Kidney (tissue), 14 donors: ENCODE data around the gene SATB1. TPM values are rescaled to one million over a fixed set of nuclear protein-coding genes. Genes with fewer than 3 reads are reported as not detected.

Experiments used
- DNase-seq, 5 donors: peaks; one replicate each; pipeline ENCODE4 v3.0.0-alpha.2; 2013 to 2020
- FAIRE-seq: peaks from 2 replicates; lab custom pipeline; 2012; peaks lifted over from hg19 to GRCh38; lab: Jason Lieb, UNC
- H3K27ac ChIP-seq, 2 donors: one replicate each; pipeline ENCODE4 v1.7.0; 2013; ENCODE audit warnings: low read depth in 2 of 2, low read length in 2 of 2, inconsistent platforms in 1 of 2
- H3K27me3 ChIP-seq: one replicate; pipeline ENCODE4 v1.7.1; 2013; ENCODE audit warnings: low read length, inconsistent platforms; ENCODE audit not compliant: control insufficient read depth, insufficient read depth
- H3K36me3 ChIP-seq, 3 donors: one replicate each; pipeline versions ENCODE4 v1.7.0 to v1.7.1; 2013; ENCODE audit warnings: low read length in 3 of 3, control low read depth in 1 of 3, inconsistent platforms in 1 of 3; ENCODE audit not compliant: insufficient read depth in 3 of 3, control insufficient read depth in 2 of 3
- H3K4me1 ChIP-seq, 3 donors: one replicate each; pipeline versions ENCODE4 v1.7.0 to v1.7.1; 2013; ENCODE audit warnings: low read length in 3 of 3, inconsistent platforms in 1 of 3, low read depth in 1 of 3; ENCODE audit not compliant: control insufficient read depth in 2 of 3, insufficient read depth in 2 of 3
- H3K4me3 ChIP-seq, 3 donors: one replicate each; pipeline versions ENCODE4 v1.7.0 to v1.8.1; 2013; ENCODE audit warnings: low read length in 3 of 3, control low read depth in 1 of 3, inconsistent platforms in 1 of 3
- H3K9ac ChIP-seq, 3 donors: one replicate each; pipeline versions ENCODE4 v1.7.0 to v1.7.1; 2013; ENCODE audit warnings: low read length in 3 of 3, control low read depth in 1 of 3, inconsistent platforms in 1 of 3
- H3K9me3 ChIP-seq, 3 donors: one replicate each; pipeline versions ENCODE4 v1.7.0 to v1.7.1; 2013; ENCODE audit warnings: low read length in 3 of 3, control low read depth in 1 of 3, inconsistent platforms in 1 of 3; ENCODE audit not compliant: control insufficient read depth in 2 of 3, insufficient read depth in 1 of 3
- intact Hi-C: fragments of 100-400 bp; cut with DNase I; formaldehyde crosslinking; loops from one replicate; pipeline ENCODE4 v1.11.1; 2022
- polyA plus RNA-seq: library from polyadenylated mRNA; stranded (reverse); fragments of 350-450 nt; fragmentation: Illumina TruSeq; extraction: RNeasy Lipid Tissue Mini Kit (QIAGEN cat#74804); gene quantifications from one replicate; pipeline ENCODE4 v1.2.3, GENCODE V29; 2014; ENCODE audit warnings: low read depth, low replicate concordance; ENCODE audit not compliant: insufficient read depth
- total RNA-seq: library from RNA; stranded (reverse); fragmentation: NEBNext Ultra II Directional; extraction: Animal tissue kit (Norgen Biotek cat#: 25700); gene quantifications from one replicate; pipeline ENCODE4 v1.2.1, GENCODE V29; 2021
- TF ChIP-seq, protein P1 (sequence below): IDR thresholded peaks from 3 replicates; pipeline ENCODE4 v1.5.1; 2012; ENCODE audit warnings: mild to moderate bottlenecking, moderate library complexity, borderline replicate concordance; ENCODE audit not compliant: insufficient read depth; ENCODE audit errors: extremely low read depth
- donor health status: control.
- donor health status: control.
- donor health status: control.
- donor health status: control.
- donor health status: control.
- donor health status: DM: yes; HTN: yes; CAD: no.
- donor health status: Normal renal cell carcinoma (clear cell type).

Gene SATB1
- total and polyA plus RNA-seq, 2 donors from 2014 or later, result 6.2 to 22.2 TPM

DNA sequence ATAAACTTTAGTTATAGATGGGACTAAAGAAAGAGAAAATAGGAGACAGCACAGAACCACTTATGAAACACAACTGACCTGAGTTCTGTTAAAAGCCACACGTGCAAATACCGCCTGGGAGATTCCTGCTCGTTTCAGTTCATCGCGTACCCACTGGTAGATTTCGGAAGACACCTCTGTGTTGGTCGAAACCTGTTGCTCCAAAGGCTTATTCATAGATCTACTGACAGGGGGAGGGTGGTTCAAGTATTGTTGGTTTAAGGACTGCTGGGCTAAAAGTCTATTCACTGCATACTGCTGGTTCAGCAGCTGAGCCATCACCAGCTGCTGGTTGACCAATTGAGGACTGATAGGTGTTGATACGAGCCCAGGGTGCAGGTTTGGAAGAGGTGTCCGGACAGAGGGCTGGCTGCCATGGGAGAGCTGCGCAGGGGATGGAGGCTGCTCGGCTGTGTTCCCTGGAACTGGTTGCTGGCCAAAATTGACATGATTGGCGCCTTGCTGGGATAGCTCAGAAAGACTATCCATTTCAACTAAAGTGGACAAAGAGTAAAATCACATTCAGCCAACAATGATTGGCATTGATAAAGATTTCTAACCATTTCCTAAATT lies 30.6 kb downstream of the SATB1 start:
- intact Hi-C loops, result no loop called here
- TF ChIP-seq, protein P1, sequence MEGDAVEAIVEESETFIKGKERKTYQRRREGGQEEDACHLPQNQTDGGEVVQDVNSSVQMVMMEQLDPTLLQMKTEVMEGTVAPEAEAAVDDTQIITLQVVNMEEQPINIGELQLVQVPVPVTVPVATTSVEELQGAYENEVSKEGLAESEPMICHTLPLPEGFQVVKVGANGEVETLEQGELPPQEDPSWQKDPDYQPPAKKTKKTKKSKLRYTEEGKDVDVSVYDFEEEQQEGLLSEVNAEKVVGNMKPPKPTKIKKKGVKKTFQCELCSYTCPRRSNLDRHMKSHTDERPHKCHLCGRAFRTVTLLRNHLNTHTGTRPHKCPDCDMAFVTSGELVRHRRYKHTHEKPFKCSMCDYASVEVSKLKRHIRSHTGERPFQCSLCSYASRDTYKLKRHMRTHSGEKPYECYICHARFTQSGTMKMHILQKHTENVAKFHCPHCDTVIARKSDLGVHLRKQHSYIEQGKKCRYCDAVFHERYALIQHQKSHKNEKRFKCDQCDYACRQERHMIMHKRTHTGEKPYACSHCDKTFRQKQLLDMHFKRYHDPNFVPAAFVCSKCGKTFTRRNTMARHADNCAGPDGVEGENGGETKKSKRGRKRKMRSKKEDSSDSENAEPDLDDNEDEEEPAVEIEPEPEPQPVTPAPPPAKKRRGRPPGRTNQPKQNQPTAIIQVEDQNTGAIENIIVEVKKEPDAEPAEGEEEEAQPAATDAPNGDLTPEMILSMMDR, result no peak
- Histone ChIP-seq H3K9me3 (no peaks in the 10 kb centered on the region), H3K9ac (no peak overlapping the region), H3K27ac (no peak overlapping the region), H3K4me3 (no peak overlapping the region), H3K27me3 (no peaks in the 10 kb centered on the region), H3K4me1 (no peaks in the 10 kb centered on the region), H3K36me3 (peaks cover 0 to 8% (median 2%) of the 10 kb centered on the region in 3 donors)
- DNase-seq (no peak), FAIRE-seq (no peak)

DNA sequence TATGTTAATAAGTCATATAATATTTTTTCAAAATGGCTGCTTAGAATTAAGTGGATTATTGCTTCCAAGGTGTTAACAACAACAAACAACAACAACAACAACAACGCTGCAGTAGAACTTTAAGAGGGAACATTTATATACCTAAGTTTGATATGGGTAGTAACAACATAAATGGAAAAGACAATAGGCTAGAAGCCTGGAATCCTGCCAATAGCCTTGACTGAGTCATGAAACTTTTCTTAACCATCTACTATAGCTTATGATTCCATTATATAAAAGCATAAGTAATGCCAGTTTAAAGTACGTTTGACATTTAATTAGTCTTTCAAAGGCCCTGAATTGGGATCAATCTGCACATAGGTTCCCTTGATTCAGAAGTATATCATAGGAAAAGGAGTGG lies 31.2 kb downstream of the SATB1 start:
- intact Hi-C loops, result no loop called here
- no peak for FAIRE-seq
- no peak for DNase-seq
- Histone ChIP-seq H3K4me3 (no peak overlapping the region), H3K4me1 (no peaks in the 10 kb centered on the region), H3K9me3 (no peaks in the 10 kb centered on the region), H3K36me3 (peaks cover 0 to 8% (median 2%) of the 10 kb centered on the region in 3 donors), H3K27me3 (no peaks in the 10 kb centered on the region), H3K9ac (no peak overlapping the region), H3K27ac (no peak overlapping the region)
- TF ChIP-seq, protein P1, result no peak

DNA sequence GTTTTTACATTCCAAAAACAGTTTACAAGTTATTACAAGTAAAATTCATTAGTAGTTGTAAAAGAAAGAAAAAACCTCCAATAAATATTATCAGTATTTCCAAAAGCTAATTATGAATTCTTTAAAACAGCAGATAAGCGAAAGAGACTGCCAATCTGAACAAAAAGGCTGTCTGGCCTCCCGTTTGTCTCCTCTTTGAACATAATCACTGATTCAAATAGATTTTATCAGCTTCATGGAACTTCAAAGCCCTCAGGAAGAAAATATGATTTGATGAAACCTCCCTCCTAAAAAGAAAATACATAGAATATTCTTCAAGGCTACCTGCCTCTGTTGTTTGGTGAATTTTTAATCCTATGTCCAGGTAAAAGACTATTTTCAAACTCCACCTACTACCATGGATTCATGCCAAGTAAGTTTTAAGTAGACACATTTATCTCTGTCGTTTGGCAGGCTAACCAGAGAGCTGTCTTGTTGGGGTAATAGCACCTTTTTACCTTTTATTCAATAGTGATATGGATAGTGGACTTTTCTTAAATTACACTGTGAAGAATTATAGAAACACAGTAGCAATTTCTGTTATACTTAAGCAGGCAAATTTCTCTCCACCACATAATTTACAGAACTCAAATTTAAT lies 35.0 kb downstream of the SATB1 start:
- H3K9ac ChIP-seq, result no peak overlapping the region
- H3K27me3 ChIP-seq, result no peaks in the 10 kb centered on the region
- H3K27ac ChIP-seq, result no peak overlapping the region
- H3K4me1 ChIP-seq, result no peaks in the 10 kb centered on the region
- intact Hi-C loops, result no loop called here
- no peak overlapping the region for H3K4me3 ChIP-seq
- DNase-seq (no peak), FAIRE-seq (no peak)
- TF ChIP-seq, protein P1, result no peak
- peaks cover 0 to 8% (median 0%) of the 10 kb centered on the region in 3 donors for H3K36me3 ChIP-seq
- no peaks in the 10 kb centered on the region for H3K9me3 ChIP-seq
